Activated T-cell treated with anti-CD3 and anti-CD28 coated beads for 24 hours (primary cell): ENCODE results near the gene TPK1.
"Not testable (repeated sequence)": the region's sequence is repeated elsewhere in the genome, so short reads cannot be mapped to it uniquely, and the experiment has no call there.

Experiments used
- DNase-seq: peaks from one replicate; pipeline ENCODE4 v3.0.0-alpha.2; 2020; ENCODE audit warnings: low read depth

The TPK1 gene

DNA sequence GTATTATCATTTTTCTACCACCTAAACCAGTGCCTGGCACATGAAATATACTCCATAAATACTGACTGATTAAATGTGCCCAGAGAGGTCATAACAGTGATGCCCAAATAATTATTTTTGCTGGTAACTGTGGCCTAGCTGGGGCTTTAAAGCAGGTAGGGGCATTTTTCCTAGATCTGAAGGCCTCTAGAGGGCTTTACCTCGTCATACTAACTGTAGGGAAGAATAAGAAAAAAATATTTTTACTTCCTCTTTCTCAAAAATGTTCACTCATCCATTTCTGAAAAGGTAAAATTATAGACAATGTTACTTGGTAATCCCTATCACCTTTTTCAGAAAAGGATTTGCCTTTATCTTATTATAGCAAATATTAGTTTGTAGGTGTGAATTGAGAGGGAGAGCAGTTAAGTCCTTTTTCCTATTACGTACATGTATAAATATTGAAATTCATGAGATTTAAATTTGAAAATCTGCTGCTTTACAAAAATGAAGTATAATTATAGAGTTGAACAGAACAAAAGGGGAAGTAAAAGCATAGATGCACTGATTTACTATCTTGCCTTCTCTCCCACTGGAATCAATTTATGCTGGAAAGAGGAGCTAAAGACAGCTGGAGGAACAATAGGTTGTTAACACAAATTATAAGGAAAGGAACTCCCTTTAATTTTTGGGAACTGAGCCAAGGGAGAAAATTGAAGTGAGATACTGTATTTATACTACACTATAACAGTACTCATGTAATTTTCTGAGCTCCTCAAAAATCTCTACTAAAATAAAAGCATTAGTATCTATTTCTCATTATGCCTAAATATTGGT, 360.8 kb downstream of the TPK1 start:
- no peak for DNase-seq

DNA sequence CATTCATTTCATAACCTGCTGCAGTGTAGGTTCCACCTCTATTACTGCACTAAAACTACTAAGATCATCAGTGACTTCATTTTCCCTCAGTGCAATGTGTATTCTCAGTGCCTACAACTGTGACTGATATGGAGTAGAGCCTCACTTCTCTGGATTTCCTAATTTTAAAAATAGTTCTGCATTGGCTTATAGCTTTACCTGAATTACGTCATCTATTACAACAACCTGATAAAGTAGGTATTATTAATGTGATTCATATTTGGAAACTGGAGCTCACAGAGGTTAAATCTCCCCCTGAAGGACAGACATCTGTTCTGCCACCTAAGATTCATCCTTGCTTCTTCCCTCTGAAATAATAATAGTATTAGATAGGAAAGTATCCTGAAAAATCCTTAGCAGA, 361.5 kb downstream of the TPK1 start:
- DNase-seq = no peak

DNA sequence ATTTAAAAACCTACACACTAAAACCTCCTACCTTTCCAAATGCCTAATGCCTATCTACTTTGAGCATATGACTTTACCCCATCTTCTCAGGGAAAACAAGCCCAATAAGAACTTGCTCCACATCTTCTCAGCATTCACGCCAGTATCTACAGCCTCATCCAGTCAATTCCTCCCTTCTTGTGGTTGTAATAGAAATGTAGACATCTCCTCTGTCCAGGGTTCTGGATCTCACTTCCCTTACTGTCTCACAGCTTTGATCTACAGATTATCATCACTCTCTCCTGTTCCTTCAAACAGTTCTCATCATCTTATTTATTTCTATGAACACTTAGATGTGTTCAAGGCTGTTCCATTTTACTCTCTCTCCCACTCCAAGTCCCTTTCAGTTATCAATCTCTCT, 361.9 kb downstream of the TPK1 start:
- DNase-seq = no peak

DNA sequence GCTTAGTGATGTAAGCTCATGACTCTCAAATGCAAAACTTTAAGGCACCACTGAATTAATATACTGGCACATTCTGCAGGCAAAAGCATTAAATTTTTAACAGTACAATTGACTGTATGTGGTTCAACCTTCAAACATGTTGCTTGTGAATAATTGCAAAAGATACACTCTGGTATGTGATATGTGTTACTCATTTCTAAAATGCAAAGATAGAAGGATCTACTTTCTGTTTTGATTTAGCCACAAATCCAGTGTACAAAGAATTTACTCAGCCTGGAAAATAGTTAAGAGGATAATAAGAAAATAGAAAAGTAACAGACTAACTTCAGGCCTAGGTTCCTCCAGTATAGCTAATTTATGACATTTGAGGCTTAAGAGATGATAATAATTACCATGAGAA, 365.8 kb downstream of the TPK1 start:
- no peak for DNase-seq

DNA sequence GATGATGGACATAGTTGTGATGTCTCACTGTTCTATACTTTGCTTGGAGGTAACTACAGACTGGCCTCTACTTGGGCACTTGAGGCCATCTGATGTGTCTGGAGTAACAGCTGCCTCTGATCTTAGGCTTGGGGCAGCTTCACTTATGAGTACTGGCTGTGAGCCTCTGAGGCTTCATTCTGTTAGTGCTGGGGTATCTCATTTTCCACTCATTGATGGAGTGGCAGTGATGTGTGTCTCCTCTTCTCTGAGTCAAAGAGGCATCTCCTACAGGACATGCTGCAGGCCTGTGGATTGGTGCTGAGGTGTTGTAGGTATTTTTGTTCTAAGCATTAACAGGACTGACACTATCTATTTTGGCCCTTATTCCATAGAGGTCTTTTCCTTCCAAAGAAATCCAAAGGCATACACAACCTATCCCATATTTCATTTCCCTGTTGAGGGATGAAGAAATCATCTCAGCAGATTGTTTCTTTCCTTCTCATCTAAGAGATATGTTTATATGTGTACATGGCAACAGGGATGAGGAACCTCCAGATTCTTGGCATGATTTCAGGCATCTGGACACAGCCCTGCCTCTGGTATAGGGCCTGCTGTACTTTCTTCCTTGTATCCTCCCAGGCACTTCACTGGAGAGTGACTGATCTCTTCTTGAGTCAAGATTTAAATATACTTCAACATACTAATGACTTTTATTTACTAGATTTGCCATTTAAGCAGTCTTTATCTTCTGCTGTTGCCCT, 366.7 kb downstream of the TPK1 start:
- no peak for DNase-seq

DNA sequence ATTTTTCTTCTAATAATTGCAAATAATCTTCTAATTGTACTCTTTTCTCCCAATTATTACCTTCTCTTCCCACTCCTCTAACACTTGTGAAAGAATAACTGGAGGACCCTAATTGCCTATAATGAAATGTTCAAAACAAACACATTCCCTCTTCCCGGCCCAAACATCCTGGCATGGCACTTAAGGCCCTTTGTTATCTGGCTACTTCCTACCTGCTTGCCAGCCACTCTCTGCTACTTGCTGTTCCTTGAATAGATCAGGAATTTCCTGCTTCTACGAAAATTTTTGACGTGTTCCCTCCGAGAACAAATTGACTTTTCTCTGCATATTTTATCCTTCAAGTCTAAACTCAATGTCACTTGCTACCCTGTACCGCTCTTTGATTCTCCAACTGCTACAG, 376.2 kb downstream of the TPK1 start:
- DNase-seq = no peak

DNA sequence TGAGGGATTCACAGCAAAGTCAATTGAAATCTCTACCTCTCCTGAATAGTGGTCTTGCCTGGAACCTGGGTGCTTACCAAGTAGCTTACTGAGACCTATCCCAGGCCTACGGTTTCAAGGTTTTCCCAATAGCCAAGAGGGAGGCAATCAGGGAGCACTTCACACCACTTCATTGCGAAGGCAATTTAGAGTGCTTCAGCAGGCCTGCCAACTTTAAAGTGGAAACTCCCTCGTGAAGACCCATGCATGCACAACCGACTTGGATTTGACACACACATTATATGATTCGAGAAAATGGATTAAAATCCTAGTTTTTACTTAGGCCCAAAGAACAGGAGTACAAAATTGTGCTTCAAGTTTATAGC, 380.8 kb downstream of the TPK1 start:
- DNase-seq = no peak

DNA sequence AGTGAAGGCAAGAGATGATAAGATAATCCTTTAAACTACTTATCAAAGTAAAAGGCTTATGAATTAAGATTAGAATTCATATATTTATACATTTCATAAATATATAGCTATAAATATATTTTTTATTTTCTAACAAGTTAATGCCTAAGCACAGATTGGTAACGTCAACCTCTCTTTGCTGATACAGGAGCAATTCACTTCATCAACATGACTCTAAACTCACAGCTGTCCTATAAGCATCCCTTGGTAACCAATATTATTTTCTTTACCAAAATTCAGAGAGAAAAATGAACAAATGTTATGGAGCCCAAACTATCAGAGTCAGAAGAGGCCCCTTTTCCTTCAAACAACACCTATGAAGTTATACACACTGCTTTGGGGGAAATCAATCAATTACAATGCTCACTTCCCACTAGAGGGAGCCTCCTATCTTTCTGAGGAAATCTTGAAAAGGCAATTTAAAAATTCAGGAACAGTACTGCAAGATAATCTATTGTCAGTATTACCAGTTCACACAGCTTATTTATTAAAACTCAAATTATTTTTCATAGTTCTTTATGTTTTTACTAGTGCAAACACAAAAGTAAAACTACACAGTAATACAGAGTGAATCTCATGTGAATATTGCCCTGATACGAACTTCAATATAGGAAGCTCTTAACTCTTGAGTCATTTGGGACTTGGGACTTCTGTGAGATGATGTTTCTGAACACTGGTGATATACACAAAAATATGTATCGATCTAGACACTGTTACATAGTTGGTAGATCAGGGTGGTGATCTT, 381.4 kb downstream of the TPK1 start:
- DNase-seq = no peak

DNA sequence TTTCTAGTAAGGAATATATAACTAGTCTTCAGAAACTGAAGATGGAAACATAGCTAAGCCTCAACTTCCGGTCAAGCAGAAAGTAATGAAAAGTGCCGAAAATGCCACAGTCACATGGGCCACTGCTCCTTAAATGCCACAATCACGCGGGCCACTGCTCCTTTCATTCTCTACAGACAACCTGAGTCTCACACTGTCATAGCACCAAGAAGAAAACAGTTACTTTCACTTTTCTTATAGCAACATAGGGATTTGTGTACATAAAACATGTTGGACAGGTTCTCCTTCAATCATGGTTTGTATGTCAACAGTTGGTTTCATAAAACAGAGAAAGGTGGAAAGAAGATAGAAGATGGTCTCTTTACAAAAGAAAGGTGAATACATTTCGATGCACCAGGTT, 383.8 kb downstream of the TPK1 start:
- DNase-seq = no peak

DNA sequence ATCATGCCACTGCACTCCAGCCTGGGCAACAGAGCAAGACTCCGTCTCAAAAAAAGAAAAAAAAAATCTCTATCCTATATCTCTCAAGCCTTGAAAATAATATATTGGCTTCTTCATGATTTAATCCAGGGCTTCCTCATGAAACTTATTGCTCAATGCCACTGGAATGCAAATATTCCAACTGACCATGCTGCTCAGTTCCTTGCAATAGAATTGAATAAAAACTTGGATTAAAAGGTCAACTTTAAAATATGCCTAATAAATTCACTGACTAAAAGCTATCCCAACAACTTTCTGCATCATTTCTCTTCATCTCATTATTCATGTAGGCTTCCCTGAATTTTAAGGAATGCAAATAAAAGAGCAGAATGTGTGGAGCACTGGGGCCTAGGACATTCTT, 390.3 kb downstream of the TPK1 start:
- DNase-seq = no peak

DNA sequence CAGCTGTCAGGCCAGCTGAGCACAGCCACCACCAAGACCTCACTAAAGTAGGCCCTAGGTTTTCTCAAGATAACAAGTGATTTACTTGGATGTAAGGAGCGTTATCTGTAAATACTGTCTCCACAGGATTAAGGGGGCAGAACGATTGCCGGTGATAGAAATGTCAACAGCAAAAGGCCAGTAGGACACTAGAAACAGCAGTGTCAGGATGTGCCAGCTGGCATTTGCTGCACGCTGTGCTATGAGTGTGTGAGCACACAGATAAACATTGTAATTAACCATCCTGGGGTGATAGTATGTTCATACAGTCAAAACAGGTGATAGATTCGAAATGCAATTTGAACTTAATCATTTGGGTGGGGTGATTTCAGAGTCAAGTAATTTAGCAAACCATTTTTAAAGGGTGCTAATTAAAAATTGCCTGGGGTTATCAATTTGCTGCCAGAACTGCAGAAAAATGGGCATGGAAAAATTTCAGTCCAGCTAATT, 396.1 kb downstream of the TPK1 start:
- no peak for DNase-seq

DNA sequence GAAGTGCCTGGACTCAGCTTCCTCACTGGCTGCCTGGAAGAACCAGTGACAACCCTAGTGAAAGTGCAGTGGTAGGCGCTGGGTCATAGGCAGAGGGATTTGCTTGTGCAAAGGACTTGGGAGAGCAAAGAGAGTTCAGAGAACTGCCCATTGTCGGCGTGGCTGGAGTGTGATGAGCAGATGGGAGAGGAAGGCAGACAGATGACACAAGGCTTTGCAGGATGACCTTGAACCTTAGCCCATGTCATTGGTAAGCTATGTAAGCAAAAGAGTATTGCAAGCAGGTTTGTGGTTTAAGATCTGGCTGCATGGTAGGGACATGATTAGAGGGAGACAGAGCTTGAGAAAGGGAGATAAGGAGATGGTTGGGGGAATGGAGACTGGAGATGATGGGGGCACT, 397.1 kb downstream of the TPK1 start:
- no peak for DNase-seq

DNA sequence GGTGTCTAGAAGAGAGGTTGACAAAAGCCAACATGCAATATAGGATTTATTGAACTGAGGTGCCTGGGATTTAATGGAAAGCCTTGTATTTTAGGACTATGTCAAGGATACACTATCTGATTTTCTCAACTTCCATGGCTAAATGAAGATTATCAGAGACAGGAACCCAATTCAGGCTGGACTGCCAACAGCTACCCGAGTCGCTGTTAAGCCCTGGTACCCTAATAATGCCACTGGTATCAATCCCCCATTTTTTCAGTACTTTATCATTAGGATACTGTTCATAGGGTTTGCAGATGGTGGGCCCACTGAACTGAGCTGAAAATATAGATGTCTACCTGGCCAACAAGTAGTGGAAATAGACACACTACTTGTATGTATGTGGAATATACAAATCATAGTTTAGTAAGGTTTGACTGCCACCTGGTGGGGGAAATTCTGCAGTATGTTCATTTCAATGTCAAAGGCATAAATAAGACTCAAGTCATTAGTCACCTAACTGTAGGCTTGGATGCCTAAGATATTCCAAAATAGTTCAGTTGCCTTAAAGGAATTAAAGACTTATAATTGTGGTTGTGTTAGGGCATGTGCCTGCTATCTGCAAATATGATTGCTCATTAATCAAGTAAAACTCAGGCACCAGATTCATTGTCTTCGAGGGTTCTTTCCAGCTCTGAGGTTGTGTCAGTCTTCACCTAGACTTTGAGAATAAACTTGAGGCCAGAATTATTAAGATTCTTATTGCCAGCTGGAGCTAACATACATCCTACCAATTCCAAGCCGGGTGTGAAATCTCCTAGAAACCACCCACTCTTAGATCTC, 398.3 kb downstream of the TPK1 start:
- peak; percentile 29 for DNase-seq

DNA sequence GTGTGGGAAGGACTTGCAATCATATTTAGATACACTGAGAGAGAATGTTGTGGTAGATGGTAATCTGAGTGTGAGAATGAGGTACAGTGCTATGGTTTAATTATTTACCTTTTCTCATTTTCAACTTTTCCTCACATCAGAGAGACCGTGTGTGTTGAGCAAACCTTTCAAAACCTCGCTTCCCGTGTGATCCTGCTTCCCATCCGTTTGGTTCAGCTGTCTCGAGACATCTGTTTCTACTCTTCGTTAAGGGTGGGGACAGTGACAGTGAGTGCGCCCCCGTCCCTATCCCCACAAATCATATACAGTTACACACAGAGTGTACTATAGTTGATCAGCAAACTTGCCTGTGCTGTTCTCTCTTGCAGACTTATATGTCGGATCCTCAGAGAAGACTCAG, 399.4 kb downstream of the TPK1 start:
- DNase-seq = no peak

DNA sequence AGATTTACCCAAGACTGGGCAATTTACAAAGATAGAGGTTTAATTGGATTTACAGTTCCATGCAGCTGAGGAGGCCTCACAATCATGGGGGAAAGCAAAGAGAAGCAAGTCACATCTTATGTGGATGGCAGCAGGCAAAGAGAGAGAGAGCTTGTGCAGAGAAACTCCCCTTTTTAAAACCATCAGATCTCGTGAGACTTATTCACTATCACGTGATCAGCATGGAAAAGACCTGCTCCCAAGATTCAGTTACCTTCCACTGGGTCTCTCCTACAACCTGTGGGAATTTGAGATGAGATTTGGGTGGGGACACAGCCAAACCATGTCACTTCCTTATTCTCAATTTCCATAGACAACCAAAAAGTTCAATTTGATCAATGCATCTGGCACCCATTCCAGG, 407.4 kb downstream of the TPK1 start:
- no peak for DNase-seq

DNA sequence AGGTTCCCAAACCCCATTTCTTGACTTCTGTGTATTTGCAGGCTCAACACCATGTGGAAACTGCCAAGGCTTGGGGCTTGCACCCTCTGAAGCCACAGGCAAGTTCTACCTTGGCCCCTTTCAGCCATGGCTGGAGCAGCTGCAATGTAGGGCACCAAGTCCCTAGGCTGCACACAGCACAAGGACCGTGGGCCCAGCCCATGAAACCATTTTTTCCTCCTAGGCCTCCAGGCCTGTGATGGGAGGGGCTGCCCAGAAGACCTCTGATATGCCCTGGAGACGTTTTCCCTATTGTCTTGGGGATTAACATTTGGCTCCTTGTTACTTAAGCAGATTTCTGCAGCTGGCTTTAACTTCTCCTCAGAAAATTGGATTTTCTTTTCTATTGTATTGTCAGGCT, 408.3 kb downstream of the TPK1 start:
- DNase-seq = not testable (repeated sequence)

DNA sequence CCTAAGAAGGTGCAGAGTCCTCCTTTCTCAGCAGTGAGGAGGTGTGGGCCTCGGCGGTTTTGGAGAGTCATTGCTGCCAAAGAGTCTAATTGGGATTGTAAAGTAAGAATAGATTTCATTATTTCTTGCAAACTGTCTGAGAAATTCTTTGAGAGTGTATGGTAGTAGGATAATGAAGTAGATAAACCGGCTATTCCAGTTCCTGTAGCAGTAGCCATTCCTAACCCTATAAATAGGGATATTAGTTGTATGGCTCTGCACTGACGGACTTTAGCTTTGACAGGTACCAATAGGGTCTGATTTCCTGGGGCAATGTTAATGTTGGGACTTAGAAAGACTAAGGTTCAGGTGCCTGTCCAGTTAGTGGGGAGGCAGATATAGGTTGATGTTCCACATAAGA, 416.9 kb downstream of the TPK1 start:
- not testable (repeated sequence) for DNase-seq

DNA sequence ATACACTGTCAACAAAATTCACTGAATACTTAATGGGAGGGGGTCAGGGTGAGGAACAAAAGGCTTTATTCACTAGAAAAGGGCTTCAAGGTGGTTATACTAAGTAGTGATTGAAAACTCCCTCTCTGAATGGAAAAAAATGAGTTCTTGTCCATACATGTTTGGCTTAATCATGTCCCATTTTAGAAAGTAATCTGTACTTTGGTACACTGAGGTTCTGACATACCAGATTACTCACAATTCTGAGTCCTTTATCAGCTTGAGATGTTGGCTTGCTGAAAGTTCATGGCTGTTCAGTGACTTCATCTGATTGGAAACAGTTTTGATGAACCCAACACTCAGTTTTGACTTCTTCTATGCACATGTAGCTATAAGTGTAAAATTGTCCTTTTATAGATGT, 419.5 kb downstream of the TPK1 start:
- DNase-seq = no peak

DNA sequence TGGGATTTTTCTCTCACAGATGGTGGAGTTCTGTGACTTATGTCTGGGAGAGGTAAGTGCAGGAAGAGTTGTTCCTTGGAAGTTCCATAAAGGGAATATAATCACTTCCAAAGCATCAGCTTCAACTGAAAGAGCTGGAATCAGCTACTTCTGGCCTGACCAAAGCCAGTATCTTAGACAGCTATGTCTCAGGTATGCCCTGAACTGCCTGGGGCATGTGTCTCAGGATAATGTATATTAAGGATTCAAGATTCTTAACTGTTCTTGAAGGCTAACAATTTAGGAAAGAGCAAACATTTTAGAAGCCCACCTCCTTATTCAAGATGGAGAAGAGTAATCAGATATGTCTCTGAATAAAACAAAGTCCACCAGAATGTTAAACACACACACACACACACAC, 420.0 kb downstream of the TPK1 start:
- DNase-seq = no peak

DNA sequence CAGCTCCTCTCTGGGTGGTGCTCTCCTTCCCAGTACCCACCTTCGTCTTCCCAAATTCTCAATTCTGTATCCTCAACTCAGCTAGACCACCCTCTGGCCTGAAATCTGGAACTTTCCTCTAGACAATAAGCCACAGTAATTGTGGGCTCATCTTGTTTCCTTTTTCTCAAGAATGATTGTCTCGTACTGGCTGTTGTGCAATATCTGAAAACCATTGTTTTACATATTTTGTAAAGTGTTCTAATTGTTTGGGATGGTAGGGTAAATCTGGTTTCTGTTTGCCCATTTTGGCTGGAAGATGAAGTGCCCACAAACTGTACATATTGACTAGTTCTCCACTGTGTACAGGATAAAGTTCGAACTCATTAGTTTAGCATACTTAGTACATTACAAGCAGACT, 421.0 kb downstream of the TPK1 start:
- no peak for DNase-seq

DNA sequence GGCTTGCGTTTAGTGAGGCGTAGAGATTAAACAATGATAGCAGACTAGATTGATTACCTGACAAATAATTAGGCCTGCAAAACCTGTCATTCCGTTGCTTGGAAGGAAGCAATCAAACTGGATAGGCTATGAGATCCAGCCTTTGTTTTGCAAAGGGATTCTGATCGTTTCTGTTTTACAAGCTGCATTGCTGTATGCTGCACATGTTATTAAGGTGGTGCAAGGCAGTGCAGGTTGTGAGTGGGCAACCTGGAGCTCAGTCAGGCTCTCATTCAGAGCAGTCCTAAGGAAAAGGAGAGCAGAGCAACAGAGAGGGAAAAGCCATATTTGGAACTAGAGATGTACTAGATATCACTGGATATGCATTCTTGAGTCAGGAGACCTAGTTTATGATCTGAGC, 425.4 kb downstream of the TPK1 start:
- no peak for DNase-seq

DNA sequence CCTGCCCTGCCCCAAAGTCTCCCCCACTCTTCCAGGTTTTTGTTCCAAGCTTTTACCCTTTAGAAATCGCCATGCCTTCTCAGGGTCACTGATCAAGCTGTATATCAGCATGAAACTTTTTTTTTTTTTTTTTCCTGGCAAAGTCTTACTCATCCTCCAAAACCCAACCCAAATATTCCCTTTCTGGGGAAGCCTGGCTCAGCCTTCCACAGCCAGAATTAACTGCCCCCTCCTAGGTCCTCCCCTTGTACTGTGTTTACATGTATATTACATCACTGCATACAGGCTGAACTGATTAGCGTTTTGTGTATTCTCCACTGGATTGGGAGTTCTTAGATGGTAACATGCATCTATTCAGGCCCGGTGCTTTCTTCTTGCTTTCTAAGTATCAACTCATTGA, 427.7 kb downstream of the TPK1 start:
- DNase-seq = no peak
